HL-60 (cell line): ENCODE measurements around the gene COL20A1.

Experiments used
- DNase-seq, 2 experiments: peaks; one replicate each; pipeline ENCODE4 v3.0.0-alpha.2; 2010 to 2020; ENCODE audit warnings: low read depth in 1 of 2, low spot score in 1 of 2
- H3K27ac ChIP-seq: fragments of 250-450 bp; sonication (Bioruptor Pico); replicated peaks from 2 replicates; pipeline ENCODE4 v1.5.1; 2020; ENCODE audit warnings: mild to moderate bottlenecking, moderate library complexity
- H3K27me3 ChIP-seq: fragments of 250-450 bp; sonication (Bioruptor Pico); 2 replicates; pipeline ENCODE4 v1.5.1; 2021; ENCODE audit warnings: mild to moderate bottlenecking, moderate library complexity; ENCODE audit not compliant: insufficient read depth, poor library complexity, severe bottlenecking
- H3K4me3 ChIP-seq: replicated peaks from 2 replicates; pipeline ENCODE4 v1.5.1; 2011; ENCODE audit warnings: mild to moderate bottlenecking, control low read depth, low read length; ENCODE audit not compliant: insufficient read depth
- CTCF ChIP-seq: IDR thresholded peaks from one replicate; pipeline ENCODE4 v1.5.1; 2011; ENCODE audit warnings: low read length, control low read depth, inconsistent platforms; ENCODE audit not compliant: insufficient read depth
- GABPA ChIP-seq: IDR thresholded peaks from 2 replicates; pipeline ENCODE4 v1.6.1; 2012; ENCODE audit warnings: low read depth
- POLR2AphosphoS5 ChIP-seq: IDR thresholded peaks from 2 replicates; pipeline ENCODE4 v1.6.1; 2012; ENCODE audit warnings: low read depth
- REST ChIP-seq: IDR thresholded peaks from 2 replicates; pipeline ENCODE4 v1.6.1; 2012; ENCODE audit warnings: low read depth; ENCODE audit not compliant: insufficient replicate concordance
- SPI1 ChIP-seq: IDR thresholded peaks from 2 replicates; pipeline ENCODE4 v1.6.1; 2012; ENCODE audit warnings: low read depth, mild to moderate bottlenecking, borderline replicate concordance

COL20A1 gene

GRCh38 chr20:63273059-63273579 lies 19.9 kb upstream of the COL20A1 start:
- peak overlapping the region; percentile 60 for H3K27ac ChIP-seq

GRCh38 chr20:63273635-63274380 lies 19.2 kb upstream of the COL20A1 start:
- H3K27ac ChIP-seq, result peak overlapping the region; percentile 60
- DNase-seq, result no peak
- TF ChIP-seq SPI1 (no peak), CTCF (no peak), REST (no peak), GABPA (no peak), POLR2AphosphoS5 (no peak)

More at GRCh38 chr20:63273059-63273579, 19.9 kb upstream of the COL20A1 start:
- H3K27me3 ChIP-seq, result no peaks in the 10 kb centered on the region
- peak overlapping the region; percentile 92 for H3K4me3 ChIP-seq
- TF ChIP-seq SPI1 (no peak), REST (no peak), CTCF (no peak), POLR2AphosphoS5 (no peak), GABPA (no peak)
- DNase-seq, result no peak

GRCh38 chr20:63274381-63275228 lies 18.4 kb upstream of the COL20A1 start:
- no peak for TF ChIP-seq GABPA
- no peak for TF ChIP-seq POLR2AphosphoS5
- no peak for TF ChIP-seq SPI1
- no peak for TF ChIP-seq CTCF
- TF ChIP-seq REST, result no peak
- no peak overlapping the region for H3K4me3 ChIP-seq
- H3K27me3 ChIP-seq, result no peaks in the 10 kb centered on the region
- no peak for DNase-seq
- no peak overlapping the region for H3K27ac ChIP-seq

More at GRCh38 chr20:63273635-63274380, 19.2 kb upstream of the COL20A1 start:
- H3K27me3 ChIP-seq, result no peaks in the 10 kb centered on the region
- H3K4me3 ChIP-seq, result peak overlapping the region; percentile 92
